HG03103 (cell line): ENCODE data around the gene LY86.

Experiments
- ATAC-seq: cut with Tn5 transposase; IDR thresholded peaks from one replicate; pipeline ENCODE4 v1.9.1; 2021; ENCODE audit warnings: low read depth; ENCODE audit not compliant: unreplicated experiment

Gene LY86

GRCh38 chr6:6696867-6697531, 108.5 kb downstream of the LY86 start:
- no peak for ATAC-seq

- ATAC-seq: no peak
Measured at GRCh38 chr6:6697620-6698019, 109.1 kb downstream of the LY86 start.

GRCh38 chr6:6699741-6700367, 111.3 kb downstream of the LY86 start:
- ATAC-seq: no peak

- ATAC-seq: no peak
Measured at GRCh38 chr6:6700407-6701270, 112.1 kb downstream of the LY86 start.

GRCh38 chr6:6701864-6702263, 113.3 kb downstream of the LY86 start:
- ATAC-seq: no peak

- no peak for ATAC-seq
Measured at GRCh38 chr6:6703699-6704098, 115.2 kb downstream of the LY86 start.
